Natural killer cell (primary cell): ENCODE data around the gene ATXN7L3. TPM values are rescaled to one million over a fixed set of nuclear protein-coding genes. Genes with fewer than 3 reads are reported as not detected.

Source experiments
- ATAC-seq, 3 donors: fragments of 150-1000 bp in 2 of 3; fragments of 200-7000 bp in 1 of 3; cut with Tn5 transposase; 1 replicate in 1 of 3; 2 replicates in 2 of 3; pipeline ENCODE4 v1.10.0; 2021; ENCODE audit warnings: mild to moderate bottlenecking in 2 of 3, moderate library complexity in 2 of 3
- DNase-seq, 2 donors: peaks; one replicate each; pipeline versions ENCODE4 v3.0.0 to v3.0.0-alpha.2; 2013 to 2021; ENCODE audit warnings: mixed read lengths in 1 of 2
- H3K27ac ChIP-seq: one replicate; pipeline ENCODE4 v1.5.1; 2013; ENCODE audit warnings: mild to moderate bottlenecking, low read length
- H3K27me3 ChIP-seq: one replicate; pipeline ENCODE4 v1.6.1; 2013; ENCODE audit warnings: low read length; ENCODE audit not compliant: control insufficient read depth, insufficient read depth
- H3K36me3 ChIP-seq: one replicate; pipeline ENCODE4 v1.6.1; 2013; ENCODE audit warnings: low read length; ENCODE audit not compliant: control insufficient read depth, insufficient read depth
- H3K4me1 ChIP-seq: one replicate; pipeline ENCODE4 v1.6.1; 2013; ENCODE audit warnings: low read length; ENCODE audit not compliant: control insufficient read depth, insufficient read depth
- H3K4me3 ChIP-seq: one replicate; pipeline ENCODE4 v1.5.1; 2013; ENCODE audit warnings: low read length
- H3K9me3 ChIP-seq: one replicate; pipeline ENCODE4 v1.6.1; 2013; ENCODE audit warnings: low read length; ENCODE audit not compliant: control insufficient read depth, insufficient read depth
- H3K27ac Mint-ChIP-seq, 2 donors: one replicate each; pipeline ENCODE4 v1.8.0; 2022; ENCODE audit warnings: mild to moderate bottlenecking in 2 of 2, mixed read lengths in 2 of 2, moderate library complexity in 1 of 2
- H3K27me3 Mint-ChIP-seq, 2 donors: one replicate each; pipeline ENCODE4 v1.8.0; 2022; ENCODE audit warnings: low read depth in 2 of 2, mixed read lengths in 2 of 2
- H3K36me3 Mint-ChIP-seq: one replicate; pipeline ENCODE4 v1.8.0; 2022; ENCODE audit warnings: mixed read lengths
- H3K4me1 Mint-ChIP-seq, 2 donors: one replicate each; pipeline ENCODE4 v1.8.0; 2022; ENCODE audit warnings: mixed read lengths in 2 of 2
- H3K4me3 Mint-ChIP-seq: one replicate; pipeline ENCODE4 v1.8.0; 2022; ENCODE audit warnings: mild to moderate bottlenecking, moderate library complexity, mixed read lengths
- H3K9me3 Mint-ChIP-seq, 2 donors: one replicate each; pipeline ENCODE4 v1.8.0; 2022; ENCODE audit warnings: mixed read lengths in 2 of 2
- WGBS: methylation state at CpG from one replicate; pipeline ENCODE4 v1.1.7; 2013; ENCODE audit warnings: missing lambda C conversion rate; ENCODE audit not compliant: insufficient coverage; 5-methylcytosine and 5-hydroxymethylcytosine counted together
- intact Hi-C: fragments of 100-400 bp; cut with micrococcal nuclease; formaldehyde crosslinking; loops from one replicate; pipeline ENCODE4 v1.14.2; 2022
- total RNA-seq, 4 donors: library from RNA; stranded (reverse); fragments of 120-200 nt in 1 of 4; gene quantifications; one replicate each; pipeline versions ENCODE4 v1.2.3 to v1.2.4, GENCODE V29; 2013 to 2022
- TF ChIP-seq, protein P1 (sequence below): fragments of 200-600 bp; IDR thresholded peaks from one replicate; pipeline ENCODE4 v1.8.0; 2022; ENCODE audit warnings: antibody characterized with exemption

ATXN7L3 gene
- total RNA-seq, 3 donors from 2014 or later (not counting 1 experiment from before 2014, with no cell fraction given): 87.6 to 112 (median 109) TPM

- no peaks in the 10 kb centered on the region for H3K9me3 Mint-ChIP-seq
- DNase-seq (peak in 1 of 2 donors; percentile 30), ATAC-seq (no peak)
- Histone ChIP-seq H3K4me1 (peaks cover 49% of the 10 kb centered on the region), H3K4me3 (no peak overlapping the region), H3K36me3 (peaks cover 37% of the 10 kb centered on the region), H3K27ac (peak overlapping the region; percentile 1), H3K27me3 (no peaks in the 10 kb centered on the region), H3K9me3 (no peaks in the 10 kb centered on the region)
- H3K4me3 Mint-ChIP-seq: peak overlapping the region; percentile 53
- TF ChIP-seq, protein P1, sequence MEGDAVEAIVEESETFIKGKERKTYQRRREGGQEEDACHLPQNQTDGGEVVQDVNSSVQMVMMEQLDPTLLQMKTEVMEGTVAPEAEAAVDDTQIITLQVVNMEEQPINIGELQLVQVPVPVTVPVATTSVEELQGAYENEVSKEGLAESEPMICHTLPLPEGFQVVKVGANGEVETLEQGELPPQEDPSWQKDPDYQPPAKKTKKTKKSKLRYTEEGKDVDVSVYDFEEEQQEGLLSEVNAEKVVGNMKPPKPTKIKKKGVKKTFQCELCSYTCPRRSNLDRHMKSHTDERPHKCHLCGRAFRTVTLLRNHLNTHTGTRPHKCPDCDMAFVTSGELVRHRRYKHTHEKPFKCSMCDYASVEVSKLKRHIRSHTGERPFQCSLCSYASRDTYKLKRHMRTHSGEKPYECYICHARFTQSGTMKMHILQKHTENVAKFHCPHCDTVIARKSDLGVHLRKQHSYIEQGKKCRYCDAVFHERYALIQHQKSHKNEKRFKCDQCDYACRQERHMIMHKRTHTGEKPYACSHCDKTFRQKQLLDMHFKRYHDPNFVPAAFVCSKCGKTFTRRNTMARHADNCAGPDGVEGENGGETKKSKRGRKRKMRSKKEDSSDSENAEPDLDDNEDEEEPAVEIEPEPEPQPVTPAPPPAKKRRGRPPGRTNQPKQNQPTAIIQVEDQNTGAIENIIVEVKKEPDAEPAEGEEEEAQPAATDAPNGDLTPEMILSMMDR: no peak
- H3K4me1 Mint-ChIP-seq: peaks cover 29 to 48% of the 10 kb centered on the region in 2 donors
- H3K27ac Mint-ChIP-seq: peak overlapping the region in 1 of 2 donors; percentile 10
- H3K36me3 Mint-ChIP-seq: no peaks in the 10 kb centered on the region
- 50% methylated on average over 5 of the region's 5 CpGs for WGBS
- H3K27me3 Mint-ChIP-seq: no peaks in the 10 kb centered on the region
- intact Hi-C loops: loop anchor here (10.0 kb wide), 1 partner anchor 288 kb away; the partner anchor contains the start of gene GPATCH8
These were observed 17.0 kb upstream of the ATXN7L3 start for GRCh38 chr17:44216694-44217093.

GRCh38 chr17:44216173-44216572 lies 16.5 kb upstream of the ATXN7L3 start:
- no peak overlapping the region for H3K4me3 ChIP-seq

GRCh38 chr17:44214896-44215295 lies 15.2 kb upstream of the ATXN7L3 start:
- Histone ChIP-seq H3K9me3 (no peaks in the 10 kb centered on the region), H3K27ac (no peak overlapping the region), H3K4me1 (peaks cover 58% of the 10 kb centered on the region), H3K36me3 (peaks cover 46% of the 10 kb centered on the region), H3K4me3 (no peak overlapping the region), H3K27me3 (no peaks in the 10 kb centered on the region)
- no peaks in the 10 kb centered on the region for H3K9me3 Mint-ChIP-seq
- TF ChIP-seq, protein P1: no peak
- 95% methylated on average over 6 of the region's 6 CpGs for WGBS
- no peak overlapping the region for H3K4me3 Mint-ChIP-seq
- DNase-seq (peak in 1 of 2 donors; percentile 6), ATAC-seq (no peak)
- H3K36me3 Mint-ChIP-seq: no peaks in the 10 kb centered on the region
- intact Hi-C loops: loop anchor here (5.0 to 10.0 kb wide), 2 partner anchors 132 to 290 kb away; partner anchors contain the start of genes GPATCH8 and GRN
- H3K27ac Mint-ChIP-seq: no peak overlapping the region
- H3K4me1 Mint-ChIP-seq: peaks cover 29 to 42% of the 10 kb centered on the region in 2 donors
- H3K27me3 Mint-ChIP-seq: no peaks in the 10 kb centered on the region

More at GRCh38 chr17:44216173-44216572, 16.5 kb upstream of the ATXN7L3 start:
- no peaks in the 10 kb centered on the region for H3K27me3 ChIP-seq
- intact Hi-C loops: loop anchor here (10.0 kb wide), 1 partner anchor 289 kb away; the partner anchor contains the start of gene GPATCH8
- H3K36me3 Mint-ChIP-seq: no peaks in the 10 kb centered on the region
- H3K36me3 ChIP-seq: peaks cover 42% of the 10 kb centered on the region
- WGBS: 32% methylated on average over 3 of the region's 5 CpGs
- peaks cover 23 to 43% of the 10 kb centered on the region in 2 donors for H3K4me1 Mint-ChIP-seq
- no peak for ATAC-seq
- H3K4me3 Mint-ChIP-seq: no peak overlapping the region
- H3K27ac Mint-ChIP-seq: no peak overlapping the region
- no peaks in the 10 kb centered on the region for H3K9me3 ChIP-seq
- H3K27ac ChIP-seq: peak overlapping the region; percentile 56
- TF ChIP-seq, protein P1: no peak
- peaks cover 47% of the 10 kb centered on the region for H3K4me1 ChIP-seq
- DNase-seq: peak in 1 of 2 donors; percentile 73
- no peaks in the 10 kb centered on the region for H3K9me3 Mint-ChIP-seq
- no peaks in the 10 kb centered on the region for H3K27me3 Mint-ChIP-seq

GRCh38 chr17:44214230-44214494 lies 14.5 kb upstream of the ATXN7L3 start:
- Histone ChIP-seq H3K27ac (no peak overlapping the region), H3K4me1 (peaks cover 61% of the 10 kb centered on the region), H3K36me3 (peaks cover 53% of the 10 kb centered on the region), H3K4me3 (no peak overlapping the region), H3K9me3 (no peaks in the 10 kb centered on the region), H3K27me3 (no peaks in the 10 kb centered on the region)
- Mint-ChIP-seq H3K4me1 (peaks cover 30 to 42% of the 10 kb centered on the region in 2 donors), H3K4me3 (no peak overlapping the region), H3K9me3 (no peaks in the 10 kb centered on the region), H3K36me3 (no peaks in the 10 kb centered on the region), H3K27me3 (no peaks in the 10 kb centered on the region), H3K27ac (peak overlapping the region; percentile 50 to 61)
- 100% methylated on average over 1 of the region's 1 CpG for WGBS
- no peak for ATAC-seq
- peak in 1 of 2 donors; percentile 3 for DNase-seq
- TF ChIP-seq, protein P1: no peak
- intact Hi-C loops: loop anchor here (5.0 to 10.0 kb wide), 2 partner anchors 133 to 291 kb away; partner anchors contain the start of genes GPATCH8 and GRN
